A204.1 (cell line): ENCODE results near the gene FBH1.
"Not testable (repeated sequence)": the region's sequence is repeated elsewhere in the genome, so short reads cannot be mapped to it uniquely, and the experiment has no call there.

Source experiments
- FAIRE-seq: peaks from 2 replicates; lab custom pipeline; 2012; peaks lifted over from hg19 to GRCh38; lab: Jason Lieb, UNC

The FBH1 gene

GRCh38 chr10:5942474-5942873 is 52.4 kb downstream of the FBH1 start:
- FAIRE-seq, result no peak

GRCh38 chr10:5943536-5943935 is 53.5 kb downstream of the FBH1 start:
- no peak for FAIRE-seq

GRCh38 chr10:5944389-5945189 is 54.5 kb downstream of the FBH1 start:
- FAIRE-seq, result no peak

DNA sequence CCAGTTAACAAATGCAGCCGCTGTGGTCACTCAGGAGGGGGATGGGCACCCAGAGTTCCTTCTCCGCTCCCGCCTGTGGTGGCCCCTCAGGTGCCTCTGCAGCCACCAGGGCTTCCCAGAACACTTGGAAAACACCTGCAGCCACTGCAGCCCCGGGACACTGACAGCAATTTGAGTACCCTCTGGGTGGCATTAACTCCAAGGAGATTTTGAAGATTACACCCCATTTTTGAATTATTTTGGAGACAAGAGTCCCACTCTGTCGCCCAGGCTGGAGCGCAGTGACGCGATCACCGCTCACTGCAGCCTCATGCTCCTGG is 55.1 kb downstream of the FBH1 start:
- no peak for FAIRE-seq

GRCh38 chr10:5945561-5946418 is 55.7 kb downstream of the FBH1 start:
- FAIRE-seq, result no peak

DNA sequence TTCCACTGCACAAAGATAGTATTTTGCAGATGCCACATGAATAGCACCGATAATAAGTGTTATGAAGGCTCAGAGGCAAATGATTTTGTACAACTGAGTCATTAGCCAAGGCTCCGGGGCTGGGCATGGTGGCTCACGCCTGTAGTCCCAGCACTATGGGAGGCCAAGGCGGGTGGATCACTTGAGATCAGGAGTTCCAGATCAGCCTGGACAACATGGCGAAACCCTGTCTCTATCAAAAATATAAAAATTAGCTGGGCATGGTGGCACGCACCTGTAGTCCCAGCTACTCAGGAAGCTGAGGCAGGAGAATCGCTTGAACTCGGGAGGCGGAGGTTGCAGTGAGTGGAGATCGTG is 56.4 kb downstream of the FBH1 start:
- FAIRE-seq, result not testable (repeated sequence)

DNA sequence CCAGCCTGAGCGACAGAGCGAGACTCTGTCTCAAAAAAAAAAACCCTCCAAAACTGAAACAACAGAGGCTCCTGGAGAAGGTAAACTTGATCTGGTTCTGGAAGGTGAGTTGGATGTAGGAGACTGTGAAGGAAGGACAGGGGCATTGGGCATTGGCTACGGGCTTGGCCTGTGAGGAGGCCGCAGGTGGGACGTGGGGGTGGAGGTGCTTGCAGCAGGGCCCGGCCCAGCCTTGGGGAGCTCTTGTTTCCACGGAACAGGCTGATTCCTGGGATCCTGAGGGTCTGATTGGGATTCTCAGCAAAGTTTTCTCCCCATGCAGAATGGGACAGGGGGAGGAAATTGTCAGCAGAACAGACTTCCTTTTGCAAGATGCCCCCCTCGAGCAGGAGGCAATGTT is 56.7 kb downstream of the FBH1 start:
- FAIRE-seq, result no peak

- no peak for FAIRE-seq
Observed at GRCh38 chr10:5947471-5948207, 57.6 kb downstream of the FBH1 start.

DNA sequence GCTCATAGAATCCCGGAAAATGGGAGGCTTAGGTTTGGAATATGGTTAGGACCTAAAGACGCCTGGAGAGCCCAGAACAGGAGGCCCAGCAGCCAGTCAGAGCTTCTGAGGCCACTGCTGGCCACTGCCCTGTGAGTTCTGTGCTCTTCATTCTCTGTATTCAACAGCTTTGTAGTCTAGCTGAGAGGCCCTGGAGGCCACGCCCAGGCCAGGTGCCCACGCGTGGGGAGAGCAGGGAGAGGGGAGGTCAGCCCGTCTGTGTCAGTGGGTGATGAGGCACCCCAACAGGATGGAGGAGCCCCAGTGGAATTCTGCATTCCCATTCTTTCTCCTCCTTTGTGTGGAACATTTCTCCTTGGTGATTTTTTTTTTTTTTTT is 58.2 kb downstream of the FBH1 start:
- no peak for FAIRE-seq

DNA sequence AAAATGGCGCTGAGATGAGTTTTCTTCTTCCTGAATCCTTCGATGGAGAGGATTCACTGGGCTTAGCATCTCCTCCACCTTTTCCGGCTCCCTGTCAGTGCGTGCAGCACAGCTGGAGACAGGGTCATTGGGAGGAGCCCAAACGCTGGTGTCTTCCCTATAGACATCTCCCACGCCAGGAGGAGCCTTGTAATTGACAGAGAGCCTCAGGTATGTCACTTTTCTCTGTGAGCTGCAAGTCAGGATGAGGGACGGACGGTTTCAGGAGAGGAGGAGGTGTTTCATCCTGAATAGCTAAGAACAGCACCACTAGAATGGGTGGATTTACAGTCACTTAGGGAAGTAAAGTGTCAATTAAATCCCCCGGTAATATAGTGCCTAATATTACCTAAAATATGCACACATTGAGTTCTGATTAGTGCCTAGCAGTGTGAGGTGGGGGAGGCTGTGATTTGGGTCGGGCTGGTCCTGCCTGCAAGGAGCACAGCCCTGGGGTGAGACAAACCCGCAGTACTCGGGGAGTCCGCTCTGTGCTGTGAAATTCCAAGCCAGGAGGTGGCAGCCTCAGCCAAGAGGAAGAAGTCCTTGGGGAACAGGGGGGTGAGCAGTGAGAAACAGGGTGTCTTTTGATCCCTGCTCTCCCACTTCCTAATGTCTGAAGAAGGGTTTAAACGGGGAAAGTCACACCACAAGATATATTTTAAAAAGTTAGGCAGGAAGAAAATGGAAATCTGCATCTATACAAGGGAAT is 59.1 kb downstream of the FBH1 start:
- FAIRE-seq, result no peak

GRCh38 chr10:5951167-5951711 is 61.2 kb downstream of the FBH1 start:
- no peak for FAIRE-seq

GRCh38 chr10:5951721-5952407 is 61.8 kb downstream of the FBH1 start:
- no peak for FAIRE-seq

DNA sequence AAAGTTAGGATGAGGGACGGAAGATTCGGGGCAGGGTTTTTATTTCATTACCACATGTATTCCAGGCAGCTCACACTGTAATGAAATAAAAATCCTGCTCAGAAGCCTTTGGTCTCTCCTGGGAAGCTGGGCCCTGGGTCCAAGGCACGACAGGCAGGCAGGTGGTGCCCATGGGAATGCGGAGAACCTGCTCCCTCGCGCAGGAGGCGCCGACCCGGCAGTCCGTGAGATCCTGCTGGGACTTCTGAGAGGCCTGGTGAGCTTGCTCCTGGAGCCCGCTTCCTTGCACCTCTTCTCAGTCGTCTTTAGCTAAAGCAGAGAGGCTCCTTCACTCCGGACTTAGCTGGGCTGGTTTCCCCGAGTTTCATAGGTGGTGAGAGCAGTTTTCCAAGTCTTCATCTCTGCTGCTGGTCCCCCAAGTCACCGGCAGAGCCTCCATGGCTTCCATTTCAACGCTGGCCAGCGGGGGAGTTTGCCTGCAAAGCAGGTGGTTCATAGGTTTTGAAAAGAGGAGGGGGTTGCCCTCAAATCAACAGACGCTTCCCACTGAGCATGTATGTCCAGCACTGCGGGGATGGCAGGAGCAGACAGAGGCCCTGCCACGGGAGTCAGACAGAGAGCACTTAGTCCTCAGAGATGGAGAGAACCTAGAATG is 62.8 kb downstream of the FBH1 start:
- FAIRE-seq, result no peak

DNA sequence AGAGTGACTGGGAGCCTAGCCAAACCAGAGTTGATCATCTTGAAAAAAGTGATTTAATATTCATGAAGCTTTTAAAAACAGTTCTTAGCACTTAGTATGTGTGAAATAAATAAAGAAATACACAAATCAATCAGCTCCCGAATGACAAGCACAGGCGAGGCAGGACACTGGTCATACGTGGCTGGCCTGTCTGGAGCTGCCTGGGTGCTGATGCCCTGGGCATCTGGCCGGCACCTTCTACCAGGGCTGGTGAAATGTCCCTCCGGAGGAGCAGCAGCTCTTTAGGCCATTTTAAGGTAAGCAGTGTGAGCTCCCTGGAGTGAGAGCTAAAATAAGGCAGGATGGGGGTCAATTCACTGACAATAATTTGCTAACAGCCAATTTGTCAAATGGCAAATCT is 63.6 kb downstream of the FBH1 start:
- FAIRE-seq, result no peak

DNA sequence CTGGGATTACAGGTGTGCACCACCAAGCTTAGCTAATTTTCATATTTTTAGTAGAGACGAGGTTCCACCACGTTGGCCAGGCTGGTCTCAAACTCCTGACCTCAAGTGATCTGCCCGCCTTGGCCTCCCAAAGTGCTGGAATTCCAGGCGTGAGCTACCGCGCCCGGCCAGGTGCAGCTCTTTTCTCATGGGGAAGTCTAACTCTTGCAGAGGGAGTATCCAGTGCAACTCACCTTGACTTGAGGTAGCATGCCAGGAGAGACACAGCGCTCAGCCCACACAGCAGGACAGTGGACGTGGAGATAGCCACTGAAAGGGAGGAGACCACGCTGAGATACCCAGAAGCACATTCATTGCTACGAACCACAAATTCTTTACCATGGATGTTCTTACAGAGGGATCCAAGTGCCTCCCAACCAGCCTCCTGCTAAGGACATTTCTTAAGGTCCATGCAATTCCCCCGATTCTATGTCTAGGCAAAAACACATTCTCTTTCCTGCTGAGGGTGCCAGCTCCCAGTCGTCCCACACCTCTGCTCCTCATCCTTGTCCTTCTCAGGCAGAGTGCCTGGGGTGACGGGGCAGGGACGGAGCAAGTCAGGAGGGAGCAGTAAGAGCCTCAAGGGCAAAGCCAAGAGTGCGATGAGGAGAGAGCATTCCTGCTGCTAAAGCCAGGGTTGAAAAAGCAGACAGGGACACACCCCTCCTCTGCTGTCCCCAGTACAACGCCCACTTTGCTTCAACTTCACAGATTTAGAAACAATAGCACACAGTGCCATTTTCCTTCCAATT is 66.3 kb downstream of the FBH1 start:
- FAIRE-seq, result no peak

GRCh38 chr10:5958077-5958476 is 68.0 kb downstream of the FBH1 start:
- FAIRE-seq, result no peak

DNA sequence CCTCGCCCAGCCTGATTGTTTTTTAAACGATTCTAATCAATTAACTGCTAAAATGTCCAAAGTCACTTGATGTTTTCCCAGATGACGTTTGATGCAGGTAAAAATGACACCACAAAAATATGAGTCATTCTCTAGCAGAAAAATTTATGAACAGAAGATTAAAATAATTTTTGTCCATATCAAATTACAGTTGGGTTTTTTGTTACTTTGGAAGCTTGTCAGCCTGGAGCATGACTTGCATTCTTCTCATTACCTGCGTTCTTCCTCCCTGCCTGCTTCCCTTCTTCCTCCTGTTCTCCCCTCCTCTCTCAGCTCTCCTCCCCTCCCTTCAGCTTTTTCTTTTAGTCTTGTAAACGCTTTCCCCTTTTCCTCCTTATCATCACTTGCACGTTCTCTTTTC is 68.6 kb downstream of the FBH1 start:
- FAIRE-seq, result no peak

DNA sequence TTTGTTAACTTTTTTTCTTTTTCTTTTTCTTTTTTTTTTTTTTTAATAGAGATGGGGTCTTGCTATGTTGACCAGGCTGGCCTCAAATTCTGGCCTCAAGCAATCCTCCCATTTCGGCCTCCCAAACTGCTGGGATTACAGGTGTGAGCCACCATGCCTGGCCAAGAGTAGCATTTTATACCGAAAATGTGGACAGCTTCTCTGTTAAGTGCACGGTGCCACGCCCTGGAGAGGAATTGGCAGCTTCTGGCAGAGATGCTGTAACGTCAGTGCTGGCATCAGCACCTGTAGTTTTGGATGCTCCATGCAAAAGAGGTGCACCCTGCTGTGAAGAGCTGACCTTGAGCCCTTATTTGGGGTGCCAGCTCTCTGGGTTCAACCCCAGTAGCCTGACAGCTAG is 69.1 kb downstream of the FBH1 start:
- FAIRE-seq, result no peak

GRCh38 chr10:5959581-5960069 is 69.6 kb downstream of the FBH1 start:
- FAIRE-seq, result no peak
